ENCODE results near the gene ACTL8.

GRCh38 chr1:17874710-17875109, 119.6 kb downstream of the ACTL8 start:
- TF ChIP-seq CTCF (IDR thresholded peaks at IDR 0.05; ENCODE audit: low read depth, low read length) (no peak), POLR2A (IDR thresholded peaks at IDR 0.05; ENCODE audit: extremely low read depth, insufficient read length) (no peak)
